ENCODE results near the gene FLVCR2. TPM values are rescaled to one million over a fixed set of nuclear protein-coding genes. Genes with fewer than 3 reads are reported as not detected.

FLVCR2 gene
- total RNA-seq, 1 experiment from 2014 or later = 1.8 TPM

DNA sequence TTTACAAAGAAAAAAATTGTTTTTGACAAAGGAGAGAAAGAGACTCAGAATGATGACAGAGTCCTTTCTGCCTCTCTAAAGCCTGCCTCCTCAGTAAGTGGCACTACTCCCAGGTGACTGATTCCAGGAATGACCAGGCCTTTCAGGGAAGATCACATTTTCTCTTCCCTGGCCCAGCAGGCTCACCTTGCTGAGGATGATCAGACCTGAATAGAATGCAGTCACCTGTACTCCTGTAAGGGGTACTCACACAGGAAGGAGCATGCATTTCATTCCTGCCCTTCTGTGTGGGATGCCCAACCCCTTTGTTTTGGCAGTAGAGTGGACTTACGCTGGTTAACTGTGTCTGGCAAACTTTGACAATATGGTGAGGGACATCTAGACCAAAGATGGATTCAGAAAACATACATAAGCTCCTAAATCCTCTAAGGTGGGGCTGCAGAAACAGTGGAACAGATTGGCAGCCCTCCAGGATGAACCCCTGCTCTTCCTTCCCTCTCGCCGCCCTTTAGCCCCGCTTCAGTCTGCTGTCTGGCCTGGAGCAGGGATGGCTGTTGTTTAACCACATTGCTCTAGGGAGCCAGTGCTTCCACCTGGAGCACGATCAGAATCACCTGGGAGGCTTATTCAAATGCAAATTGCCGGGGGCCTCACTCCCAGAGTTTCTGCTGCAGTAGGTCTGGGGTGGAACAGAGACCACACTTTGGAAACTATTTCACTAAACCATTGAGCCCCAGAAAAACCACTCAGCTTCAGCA is 52.5 kb downstream of the FLVCR2 start:
- ChIA-PET CTCF (no interaction called here), POLR2A (ENCODE audit: unreplicated experiment) (no interaction called here)
- no TSS peak for BruUV-seq (replicated peaks)
- Histone ChIP-seq H2AFZ (ENCODE audit: low read length) (no peak overlapping the region), H3K4me2 (ENCODE audit: low read length) (no peak overlapping the region), H3K9me3 (ENCODE audit: low read length) (no peaks in the 10 kb centered on the region), H3K79me2 (ENCODE audit: low read length) (no peaks in the 10 kb centered on the region), H3K27me3 (ENCODE audit: low read length) (no peaks in the 10 kb centered on the region), H3K27ac (ENCODE audit: low read length) (no peak overlapping the region), H3K9me2 (replicated peaks; ENCODE audit: low read length) (no peaks in the 10 kb centered on the region), H3K9ac (ENCODE audit: low read length) (no peak overlapping the region), H4K20me1 (ENCODE audit: low read length) (no peaks in the 10 kb centered on the region), H3K4me3 (ENCODE audit: low read length) (no peak overlapping the region), H3K36me3 (ENCODE audit: low read depth, low read length) (no peaks in the 10 kb centered on the region), H3K4me1 (ENCODE audit: insufficient read depth, low read length) (peaks cover 19% of the 10 kb centered on the region), H3F3A (ENCODE audit: low read length, unreplicated experiment) (no peaks in the 10 kb centered on the region)
- TF ChIP-seq EZH2phosphoT487 (IDR thresholded peaks at IDR 0.05; ENCODE audit: borderline replicate concordance, low read length) (no peak), EZH2 (IDR thresholded peaks at IDR 0.05; ENCODE audit: low read length, unreplicated experiment) (no peak)
- TF ChIP-seq, protein P1, sequence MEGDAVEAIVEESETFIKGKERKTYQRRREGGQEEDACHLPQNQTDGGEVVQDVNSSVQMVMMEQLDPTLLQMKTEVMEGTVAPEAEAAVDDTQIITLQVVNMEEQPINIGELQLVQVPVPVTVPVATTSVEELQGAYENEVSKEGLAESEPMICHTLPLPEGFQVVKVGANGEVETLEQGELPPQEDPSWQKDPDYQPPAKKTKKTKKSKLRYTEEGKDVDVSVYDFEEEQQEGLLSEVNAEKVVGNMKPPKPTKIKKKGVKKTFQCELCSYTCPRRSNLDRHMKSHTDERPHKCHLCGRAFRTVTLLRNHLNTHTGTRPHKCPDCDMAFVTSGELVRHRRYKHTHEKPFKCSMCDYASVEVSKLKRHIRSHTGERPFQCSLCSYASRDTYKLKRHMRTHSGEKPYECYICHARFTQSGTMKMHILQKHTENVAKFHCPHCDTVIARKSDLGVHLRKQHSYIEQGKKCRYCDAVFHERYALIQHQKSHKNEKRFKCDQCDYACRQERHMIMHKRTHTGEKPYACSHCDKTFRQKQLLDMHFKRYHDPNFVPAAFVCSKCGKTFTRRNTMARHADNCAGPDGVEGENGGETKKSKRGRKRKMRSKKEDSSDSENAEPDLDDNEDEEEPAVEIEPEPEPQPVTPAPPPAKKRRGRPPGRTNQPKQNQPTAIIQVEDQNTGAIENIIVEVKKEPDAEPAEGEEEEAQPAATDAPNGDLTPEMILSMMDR (conservative IDR thresholded peaks at IDR 0.05; ENCODE audit: low read depth, low read length) = no peak
- ATAC-seq = no peak
- intact Hi-C loops (cut with micrococcal nuclease) = no loop called here
- DNase-seq = no peak

DNA sequence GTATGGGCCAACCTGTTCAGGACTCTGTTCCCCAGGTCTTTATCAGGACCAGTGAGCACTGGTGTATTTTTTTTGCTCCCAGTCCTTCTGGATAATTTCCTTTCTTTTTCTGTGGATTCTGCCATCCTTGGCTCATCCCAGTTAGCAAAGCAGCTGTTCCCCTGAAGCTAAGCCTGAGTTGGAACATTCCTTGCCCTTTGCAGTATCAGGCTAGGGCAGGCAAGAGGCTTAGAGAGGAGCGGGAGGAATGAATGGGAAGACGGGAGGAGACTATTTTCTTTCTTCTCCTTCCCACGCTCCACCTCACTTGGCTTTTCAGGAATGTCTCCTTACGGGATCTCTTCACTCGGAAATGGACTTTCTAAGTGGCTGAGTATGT is 53.0 kb downstream of the FLVCR2 start:
- ChIA-PET CTCF (no interaction called here), POLR2A (ENCODE audit: unreplicated experiment) (no interaction called here)
- DNase-seq (no peak), ATAC-seq (no peak)
- Histone ChIP-seq H3K27ac (ENCODE audit: low read length) (no peak overlapping the region), H3K79me2 (ENCODE audit: low read length) (no peaks in the 10 kb centered on the region), H2AFZ (ENCODE audit: low read length) (no peak overlapping the region), H3K9ac (ENCODE audit: low read length) (no peak overlapping the region), H4K20me1 (ENCODE audit: low read length) (no peaks in the 10 kb centered on the region), H3K4me1 (ENCODE audit: insufficient read depth, low read length) (peaks cover 20% of the 10 kb centered on the region), H3K27me3 (ENCODE audit: low read length) (no peaks in the 10 kb centered on the region), H3K9me2 (replicated peaks; ENCODE audit: low read length) (no peaks in the 10 kb centered on the region), H3K36me3 (ENCODE audit: low read depth, low read length) (no peaks in the 10 kb centered on the region), H3K4me2 (ENCODE audit: low read length) (no peak overlapping the region), H3K4me3 (ENCODE audit: low read length) (no peak overlapping the region), H3K9me3 (ENCODE audit: low read length) (no peaks in the 10 kb centered on the region), H3F3A (ENCODE audit: low read length, unreplicated experiment) (no peaks in the 10 kb centered on the region)
- TF ChIP-seq EZH2 (IDR thresholded peaks at IDR 0.05; ENCODE audit: low read length, unreplicated experiment) (no peak), EZH2phosphoT487 (IDR thresholded peaks at IDR 0.05; ENCODE audit: borderline replicate concordance, low read length) (no peak)
- TF ChIP-seq, protein P1 (conservative IDR thresholded peaks at IDR 0.05; ENCODE audit: low read depth, low read length) = no peak
- no TSS peak for BruUV-seq (replicated peaks)
- intact Hi-C loops (cut with micrococcal nuclease) = no loop called here

DNA sequence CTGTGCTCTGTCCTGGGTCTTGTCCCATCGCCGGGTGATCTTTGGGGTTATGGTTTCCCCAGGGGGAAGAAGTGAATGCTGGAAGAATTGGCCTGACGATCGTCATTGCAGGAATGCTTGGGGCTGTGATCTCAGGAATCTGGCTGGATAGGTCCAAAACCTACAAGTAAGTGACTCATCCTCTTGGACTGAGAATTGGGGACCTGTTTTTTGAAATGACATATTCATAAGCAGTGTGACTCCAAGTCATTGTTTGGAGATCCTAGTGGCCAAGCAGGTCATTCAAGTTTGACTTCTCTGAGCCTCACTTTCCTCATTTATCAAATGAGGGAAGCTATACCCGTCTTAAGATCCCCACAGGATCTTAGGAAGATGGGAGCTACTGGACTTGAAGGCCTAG is 56.4 kb downstream of the FLVCR2 start:
- H4K20me1 ChIP-seq (ENCODE audit: low read length) = no peaks in the 10 kb centered on the region
- H3K36me3 ChIP-seq (ENCODE audit: low read depth, low read length) = no peaks in the 10 kb centered on the region
- no peaks in the 10 kb centered on the region for H3K27me3 ChIP-seq (ENCODE audit: low read length)
- H3K9me3 ChIP-seq (ENCODE audit: low read length) = no peaks in the 10 kb centered on the region
- H3K4me3 ChIP-seq (ENCODE audit: low read length) = no peak overlapping the region
- ChIA-PET CTCF (no interaction called here), POLR2A (ENCODE audit: unreplicated experiment) (interaction anchor here (0.7 kb wide), 1 partner anchor 24 kb away, joined by 3 read pairs; no protein-coding TSS in a partner anchor)
- ATAC-seq (peak; percentile 86), DNase-seq (peak; percentile 88)
- H2AFZ ChIP-seq (ENCODE audit: low read length) = no peak overlapping the region
- BruUV-seq (replicated peaks) = no TSS peak
- peak overlapping the region; percentile 58 for H3K4me2 ChIP-seq (ENCODE audit: low read length)
- H3F3A ChIP-seq (ENCODE audit: low read length, unreplicated experiment) = no peaks in the 10 kb centered on the region
- no peaks in the 10 kb centered on the region for H3K79me2 ChIP-seq (ENCODE audit: low read length)
- H3K4me1 ChIP-seq (ENCODE audit: insufficient read depth, low read length) = peaks cover 20% of the 10 kb centered on the region
- peak overlapping the region; percentile 60 for H3K27ac ChIP-seq (ENCODE audit: low read length)
- no peaks in the 10 kb centered on the region for H3K9me2 ChIP-seq (replicated peaks; ENCODE audit: low read length)
- TF ChIP-seq EZH2 (IDR thresholded peaks at IDR 0.05; ENCODE audit: low read length, unreplicated experiment) (no peak), EZH2phosphoT487 (IDR thresholded peaks at IDR 0.05; ENCODE audit: borderline replicate concordance, low read length) (no peak)
- TF ChIP-seq, protein P1 (conservative IDR thresholded peaks at IDR 0.05; ENCODE audit: low read depth, low read length) = no peak
- intact Hi-C loops (cut with micrococcal nuclease) = no loop called here
- no peak overlapping the region for H3K9ac ChIP-seq (ENCODE audit: low read length)

Measured in PC-3 (cell line).